HepG2 (cell line): ENCODE results near the gene YIF1B.
"Not testable (repeated sequence)": the region's sequence is repeated elsewhere in the genome, so short reads cannot be mapped to it uniquely, and the experiment has no call there.

Source experiments
- DNMT1 ChIP-seq: sonication (generic); formaldehyde crosslinking; IDR thresholded peaks from 2 replicates; pipeline ENCODE4 v1.5.1; 2020; ENCODE audit warnings: mild to moderate bottlenecking, missing genetic modification reagents
- HNF4G ChIP-seq, 2 experiments: sonication (generic) in 1 of 2; formaldehyde crosslinking in 1 of 2; IDR thresholded peaks; 2 replicates each; pipeline versions ENCODE4 v1.4.0 to v1.6.1; 2011 to 2020; ENCODE audit warnings: borderline replicate concordance in 2 of 2, low read depth in 2 of 2, mild to moderate bottlenecking in 2 of 2, low read length in 1 of 2, missing genetic modification reagents in 1 of 2, moderate library complexity in 1 of 2
- SMARCE1 ChIP-seq: fragments of 450-650 bp; IDR thresholded peaks from 2 replicates; pipeline ENCODE4 v1.6.1; 2017; ENCODE audit warnings: borderline replicate concordance

GRCh38 chr19:38261942-38262341 is 53.8 kb downstream of the YIF1B start:
- not testable (repeated sequence) for TF ChIP-seq HNF4G (IDR thresholded peaks at IDR 0.05; ENCODE audit: borderline replicate concordance, low read depth, low read length); HNF4G (CRISPR knock-in tag; IDR thresholded peaks at IDR 0.05; ENCODE audit: borderline replicate concordance, low read depth); SMARCE1; DNMT1 (CRISPR knock-in tag)
